Measurements from ENCODE around the gene MYH14. TPM values are rescaled to one million over a fixed set of nuclear protein-coding genes. Genes with fewer than 3 reads are reported as not detected.

The MYH14 gene
- total and polyA plus RNA-seq, 12 donors: 0.22 to 8.5 (median 3.1) TPM

DNA sequence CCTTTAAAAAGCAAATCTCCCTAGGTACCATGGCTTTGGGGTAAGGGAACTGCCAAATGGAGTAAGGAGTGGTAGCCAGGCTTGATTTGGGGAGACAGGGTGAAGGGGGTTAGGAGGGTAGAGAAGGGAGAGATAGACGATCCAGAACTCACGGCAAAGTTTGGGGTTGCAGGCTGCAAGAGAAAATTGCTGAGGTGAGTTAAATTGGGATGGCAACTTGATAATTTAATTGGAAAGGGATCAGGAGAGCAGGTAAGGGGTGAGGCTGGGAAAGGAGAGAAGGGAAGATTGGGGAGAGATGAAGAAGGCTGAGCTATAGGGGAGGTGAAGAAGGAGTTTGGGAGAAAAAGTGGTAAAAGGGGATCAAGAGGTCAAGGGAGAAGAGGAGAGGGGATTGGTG lies 44.3 kb upstream of the MYH14 start:
- no peak overlapping the region for H3K4me3 ChIP-seq
- no peaks in the 10 kb centered on the region for H3K4me1 ChIP-seq (replicated peaks in 1 of 2)
- H3K27me3 ChIP-seq: peaks cover 11% of the 10 kb centered on the region
- no peaks in the 10 kb centered on the region for H3K9me3 ChIP-seq (replicated peaks in 1 of 3)
- H3K36me3 ChIP-seq (replicated peaks in 1 of 2): no peaks in the 10 kb centered on the region
- intact Hi-C loops (cut with DNase I): no loop called here
- TF ChIP-seq POLR2A (IDR thresholded peaks at IDR 0.05): no peak
- TF ChIP-seq, protein P1, sequence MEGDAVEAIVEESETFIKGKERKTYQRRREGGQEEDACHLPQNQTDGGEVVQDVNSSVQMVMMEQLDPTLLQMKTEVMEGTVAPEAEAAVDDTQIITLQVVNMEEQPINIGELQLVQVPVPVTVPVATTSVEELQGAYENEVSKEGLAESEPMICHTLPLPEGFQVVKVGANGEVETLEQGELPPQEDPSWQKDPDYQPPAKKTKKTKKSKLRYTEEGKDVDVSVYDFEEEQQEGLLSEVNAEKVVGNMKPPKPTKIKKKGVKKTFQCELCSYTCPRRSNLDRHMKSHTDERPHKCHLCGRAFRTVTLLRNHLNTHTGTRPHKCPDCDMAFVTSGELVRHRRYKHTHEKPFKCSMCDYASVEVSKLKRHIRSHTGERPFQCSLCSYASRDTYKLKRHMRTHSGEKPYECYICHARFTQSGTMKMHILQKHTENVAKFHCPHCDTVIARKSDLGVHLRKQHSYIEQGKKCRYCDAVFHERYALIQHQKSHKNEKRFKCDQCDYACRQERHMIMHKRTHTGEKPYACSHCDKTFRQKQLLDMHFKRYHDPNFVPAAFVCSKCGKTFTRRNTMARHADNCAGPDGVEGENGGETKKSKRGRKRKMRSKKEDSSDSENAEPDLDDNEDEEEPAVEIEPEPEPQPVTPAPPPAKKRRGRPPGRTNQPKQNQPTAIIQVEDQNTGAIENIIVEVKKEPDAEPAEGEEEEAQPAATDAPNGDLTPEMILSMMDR (IDR thresholded peaks at IDR 0.05): no peak
- no peak overlapping the region for H3K27ac ChIP-seq
- WGBS, 4 donors: 71 to 80% (median 75%) methylated on average over 2 of the region's 2 CpGs
- DNase-seq: no peak

DNA sequence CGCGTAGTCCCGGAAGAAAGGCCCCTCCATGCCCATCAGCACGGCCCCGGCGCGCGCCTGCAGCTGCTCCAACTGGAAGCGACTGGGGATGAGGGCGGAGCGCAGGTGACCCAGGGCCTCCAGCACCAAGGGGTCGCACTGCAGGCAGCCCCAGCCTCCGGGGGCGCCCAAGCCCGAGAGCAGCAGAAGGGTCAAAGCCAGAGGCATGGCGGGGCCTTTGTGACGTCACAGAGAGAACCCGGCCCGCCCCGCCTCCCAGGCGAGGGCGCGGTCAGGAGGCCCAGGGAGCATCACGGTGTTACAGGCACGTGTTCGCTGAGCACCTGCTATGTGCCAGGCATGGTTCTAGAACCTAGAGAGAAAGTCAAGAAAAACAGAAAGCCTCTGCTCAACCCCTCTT lies 40.4 kb upstream of the MYH14 start, which contains the start of gene IZUMO2:
IZUMO2 (minus strand) TSS at position 294 of the 400 bp plus-strand sequence; CDS start at position 207, 87 bp downstream.
- Histone ChIP-seq H3K36me3 (replicated peaks in 1 of 2) (no peaks in the 10 kb centered on the region), H3K27me3 (peaks cover 13% of the 10 kb centered on the region), H3K9me3 (replicated peaks in 1 of 3) (no peaks in the 10 kb centered on the region), H3K4me1 (replicated peaks in 1 of 2) (no peaks in the 10 kb centered on the region), H3K27ac (no peak within 1 kb of the TSS), H3K4me3 (no peak within 1 kb of the TSS)
- no peak for DNase-seq
- 16 to 28% (median 23%) methylated on average over 10 to 26 of the region's 26 CpGs for WGBS, 4 donors
- intact Hi-C loops (cut with DNase I): no loop called here
- TF ChIP-seq POLR2A (IDR thresholded peaks at IDR 0.05): no peak
- TF ChIP-seq, protein P1 (IDR thresholded peaks at IDR 0.05): no peak

DNA sequence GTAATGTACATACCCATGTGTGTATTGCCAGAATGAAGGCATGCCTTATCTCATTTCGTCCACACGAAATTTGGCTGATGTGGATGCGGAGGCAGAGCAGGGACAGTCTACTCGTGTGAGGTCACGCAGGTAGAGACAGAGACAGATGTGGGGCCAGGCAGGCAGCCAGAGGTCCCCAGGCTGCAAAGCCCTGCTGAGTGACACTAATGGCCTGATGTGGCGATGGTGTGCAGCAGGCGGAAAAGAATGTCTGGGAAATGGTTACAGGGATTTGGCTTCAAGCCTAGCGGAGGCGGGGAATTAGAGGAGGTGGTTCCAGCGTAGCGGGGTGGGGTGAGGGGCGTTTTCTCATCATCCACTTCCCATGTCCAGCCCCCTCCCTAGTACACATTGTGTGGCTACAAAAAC lies 36.1 kb upstream of the MYH14 start:
- H3K27me3 ChIP-seq: peaks cover 13% of the 10 kb centered on the region
- no peaks in the 10 kb centered on the region for H3K36me3 ChIP-seq (replicated peaks in 1 of 2)
- TF ChIP-seq, protein P1 (IDR thresholded peaks at IDR 0.05): no peak
- TF ChIP-seq POLR2A (IDR thresholded peaks at IDR 0.05): no peak
- no peak overlapping the region for H3K27ac ChIP-seq
- WGBS, 4 donors: 12 to 38% (median 23%) methylated on average over 7 to 12 of the region's 12 CpGs
- DNase-seq: no peak
- intact Hi-C loops (cut with DNase I): no loop called here
- no peaks in the 10 kb centered on the region for H3K4me1 ChIP-seq (replicated peaks in 1 of 2)
- no peaks in the 10 kb centered on the region for H3K9me3 ChIP-seq (replicated peaks in 1 of 3)
- H3K4me3 ChIP-seq: no peak overlapping the region

DNA sequence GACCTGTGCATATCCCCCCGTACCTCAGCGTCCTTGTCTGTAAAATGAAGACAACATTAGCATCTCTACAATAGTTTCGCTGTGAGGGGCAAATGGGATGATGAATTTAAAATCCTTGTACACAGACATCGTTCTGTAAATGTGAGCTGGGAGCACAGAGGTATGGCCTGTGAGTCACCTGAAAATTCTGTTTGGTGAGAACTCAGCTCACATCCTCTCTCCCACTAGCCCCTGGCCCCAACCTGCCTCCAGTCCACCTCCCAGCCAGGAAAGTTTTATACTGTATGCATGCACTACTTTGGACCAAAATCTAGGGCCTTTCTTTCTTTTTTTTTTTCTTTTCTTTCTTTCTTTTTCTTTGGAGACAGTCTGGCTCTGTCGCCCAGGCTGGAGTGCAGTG lies 31.7 kb upstream of the MYH14 start:
- WGBS, 4 donors: 77 to 85% (median 82%) methylated on average over 5 of the region's 5 CpGs
- no peak for DNase-seq
- Histone ChIP-seq H3K4me3 (no peak overlapping the region), H3K27me3 (no peaks in the 10 kb centered on the region), H3K9me3 (replicated peaks in 1 of 3) (no peaks in the 10 kb centered on the region), H3K27ac (no peak overlapping the region), H3K4me1 (replicated peaks in 1 of 2) (no peaks in the 10 kb centered on the region), H3K36me3 (replicated peaks in 1 of 2) (no peaks in the 10 kb centered on the region)
- TF ChIP-seq POLR2A (IDR thresholded peaks at IDR 0.05): no peak
- TF ChIP-seq, protein P1 (IDR thresholded peaks at IDR 0.05): no peak
- intact Hi-C loops (cut with DNase I): no loop called here
